KG1 (cell line): ENCODE data around the gene EXOSC5.
"Not testable (repeated sequence)": the region's sequence is repeated elsewhere in the genome, so short reads cannot be mapped to it uniquely, and the experiment has no call there.

Experiments
- DNase-seq: peaks from one replicate; lab custom pipeline; 2025; lab: John Stamatoyannopoulos, UW

Gene EXOSC5

DNA sequence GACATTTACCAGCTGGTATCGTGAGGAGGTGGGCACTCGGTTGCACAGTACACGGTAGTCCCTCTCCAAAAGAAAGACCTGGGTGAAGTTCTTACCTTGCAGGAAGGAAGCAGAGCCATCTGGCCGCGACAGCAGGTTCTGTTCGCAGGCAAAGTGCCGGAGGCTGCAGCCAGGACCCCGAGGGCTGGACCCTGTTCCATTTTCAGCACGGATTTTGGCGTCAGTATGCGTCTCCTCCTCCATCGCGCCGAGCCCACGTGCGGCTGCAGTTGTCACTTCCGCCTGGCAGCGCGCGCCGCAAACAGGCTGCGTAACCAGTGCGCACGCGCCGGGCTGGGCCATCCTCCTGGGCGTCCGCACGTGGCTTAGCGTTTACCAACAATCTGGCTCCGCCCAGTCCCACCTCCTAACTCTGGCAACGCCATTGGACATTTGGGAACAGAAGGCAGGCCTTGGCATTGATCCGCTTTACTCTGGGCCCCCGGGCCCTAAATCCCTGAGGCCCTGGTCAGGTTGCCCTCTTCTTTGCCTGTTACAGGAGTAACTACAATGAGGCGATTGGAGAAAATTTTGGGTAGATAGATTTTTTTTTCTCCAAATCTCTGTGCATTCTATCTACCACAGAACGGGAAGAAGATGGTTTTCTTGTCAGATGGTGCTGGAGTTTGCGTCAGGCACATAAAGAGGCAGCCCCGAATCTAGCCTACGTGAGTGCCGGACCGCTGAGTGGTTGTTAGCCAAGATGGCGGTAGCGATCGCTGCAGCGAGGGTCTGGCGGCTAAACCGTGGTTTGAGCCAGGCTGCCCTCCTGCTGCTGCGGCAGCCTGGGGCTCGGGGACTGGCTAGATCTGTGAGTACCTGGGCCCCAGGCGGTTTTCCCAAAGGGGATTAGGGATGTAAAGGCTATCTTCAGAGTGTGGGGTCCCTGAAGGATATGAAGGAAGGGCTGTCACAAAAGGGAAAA lies at the start of gene EXOSC5, which contains the start of gene BCKDHA:
Gene EXOSC5, minus strand, starts transcription at position 274 of the 964 bp plus-strand sequence. Its CDS starts 31 bp downstream, at position 243.
Gene BCKDHA, plus strand, starts transcription at position 733 of the 964 bp plus-strand sequence. Its CDS starts 10 bp downstream, at position 743.
- peak; percentile 94 for DNase-seq

DNA sequence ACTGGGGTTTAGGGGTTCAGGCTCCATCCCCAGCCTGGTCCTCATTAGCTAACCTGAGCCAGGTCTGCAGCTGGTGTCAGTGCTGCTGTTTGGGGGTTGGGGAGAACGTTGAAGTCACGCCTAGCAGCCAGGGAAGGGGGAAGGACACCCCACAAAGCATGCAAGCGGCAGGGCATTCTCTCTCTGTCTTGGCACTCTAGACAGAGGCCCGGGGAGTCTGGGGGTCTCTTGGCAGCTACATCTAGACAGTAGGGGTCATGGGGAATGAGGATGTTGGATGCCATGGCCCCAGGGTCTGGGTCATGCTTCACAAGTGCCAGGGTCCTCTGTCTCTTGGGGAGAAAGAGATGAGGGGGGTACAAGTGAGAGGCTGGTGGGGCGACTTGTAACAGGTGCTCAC lies 48.4 kb upstream of the EXOSC5 start:
- DNase-seq: no peak

DNA sequence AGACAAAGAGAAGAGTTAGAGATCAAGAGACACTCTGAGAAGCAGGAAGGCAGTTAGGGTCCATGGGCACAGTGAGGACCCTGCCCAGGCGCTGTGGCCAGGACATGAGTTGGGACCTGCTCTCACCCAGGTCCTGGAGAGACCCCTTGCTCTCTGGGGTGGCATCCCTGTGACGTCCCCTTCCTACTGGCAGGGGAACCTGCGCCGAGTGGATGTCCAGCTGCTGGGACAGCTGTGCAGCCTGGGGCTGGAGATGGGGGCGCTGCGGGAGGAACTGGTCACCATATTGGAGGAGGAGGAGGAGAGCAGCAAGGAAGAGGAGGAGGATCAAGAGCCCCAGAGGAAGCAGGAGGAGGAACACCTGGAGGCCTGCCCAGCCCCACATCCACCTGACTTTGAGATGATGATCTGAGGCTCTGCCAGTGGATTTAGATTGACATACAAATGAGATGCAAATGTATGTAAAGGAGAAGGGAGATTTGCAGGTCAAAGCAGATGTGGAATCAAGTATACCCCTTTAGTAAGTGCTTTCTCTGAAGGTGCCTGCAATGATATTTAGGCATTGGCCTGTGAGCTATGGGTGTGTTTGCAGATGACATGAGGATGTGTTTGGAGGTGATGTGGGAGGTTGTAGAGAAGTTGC lies 46.8 kb upstream of the EXOSC5 start:
- DNase-seq: no peak

DNA sequence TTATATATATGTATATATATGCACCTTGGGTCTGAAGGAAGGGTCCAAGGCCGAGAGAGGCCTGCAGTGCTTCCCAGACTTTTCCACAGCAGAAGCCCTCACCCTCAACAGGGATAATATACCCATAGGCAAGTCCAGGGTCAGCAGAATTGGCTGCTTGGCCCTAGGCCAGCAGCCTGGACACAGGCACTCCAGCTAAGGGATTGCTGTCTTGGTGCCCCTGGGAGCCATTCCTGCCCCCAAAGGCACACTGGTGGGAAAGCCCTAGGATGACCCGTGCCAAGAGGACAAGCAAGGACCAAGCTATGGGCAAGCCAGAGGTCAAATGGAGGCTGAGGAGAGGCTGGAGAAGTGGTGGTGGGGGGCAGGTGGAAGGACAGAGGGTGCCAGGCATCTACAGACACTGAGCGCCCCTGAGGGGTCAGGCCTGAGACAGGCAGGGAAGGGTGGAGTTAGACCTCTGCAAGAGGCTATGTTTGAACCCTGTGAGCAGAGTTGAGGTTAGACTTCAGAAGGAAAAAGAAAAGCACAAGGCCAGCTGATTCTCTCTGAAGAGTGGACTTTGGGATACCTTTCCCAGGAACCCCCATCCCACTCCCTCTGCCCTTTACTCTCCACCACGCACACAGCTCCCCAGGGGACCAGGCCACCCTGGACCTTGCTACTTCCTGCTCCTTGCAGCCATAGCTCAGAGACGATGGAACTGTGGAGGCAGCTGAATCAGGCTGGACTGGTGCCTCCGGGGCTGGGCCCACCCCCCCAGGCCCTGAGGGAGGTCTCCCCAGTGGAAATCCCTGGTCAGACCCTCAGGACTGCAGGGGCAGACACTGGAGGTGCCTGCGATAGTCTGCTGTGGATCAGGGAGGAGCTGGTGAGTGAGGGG lies 45.6 kb upstream of the EXOSC5 start, which contains the start of gene ERICH4:
Gene ERICH4, plus strand, starts transcription at position 684 of the 883 bp plus-strand sequence. Its CDS starts 14 bp downstream, at position 698.
- no peak for DNase-seq

DNA sequence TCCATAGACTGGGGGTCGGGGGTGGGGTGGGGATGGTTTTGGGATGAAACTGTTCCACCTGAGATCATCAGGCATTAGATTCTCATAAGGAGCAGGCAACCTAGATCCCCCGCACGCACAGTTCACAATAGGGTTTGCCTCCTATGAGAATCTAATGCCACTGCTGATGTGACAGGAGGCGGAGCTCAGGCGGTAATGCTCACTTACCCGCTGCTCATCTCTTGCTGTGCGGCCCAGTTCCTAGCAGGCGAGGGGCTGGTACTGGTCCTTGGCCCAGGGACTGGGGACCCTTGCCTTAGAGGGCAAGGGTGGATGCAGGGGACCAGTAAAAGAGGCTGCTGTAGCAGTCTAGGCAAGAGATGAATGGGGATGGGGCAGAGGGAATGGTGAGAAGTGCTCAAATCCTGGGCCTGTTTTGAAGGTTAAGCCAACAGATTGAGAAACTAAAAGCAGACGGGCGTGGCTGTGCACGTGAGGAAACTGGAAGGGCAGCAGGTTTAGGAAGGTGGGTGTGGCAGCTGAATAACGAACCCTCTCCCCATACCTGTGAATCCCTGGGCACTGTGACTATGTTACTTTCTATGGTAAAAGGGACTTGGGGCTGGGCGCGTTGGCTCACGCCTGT lies 44.3 kb upstream of the EXOSC5 start:
- DNase-seq: no peak

DNA sequence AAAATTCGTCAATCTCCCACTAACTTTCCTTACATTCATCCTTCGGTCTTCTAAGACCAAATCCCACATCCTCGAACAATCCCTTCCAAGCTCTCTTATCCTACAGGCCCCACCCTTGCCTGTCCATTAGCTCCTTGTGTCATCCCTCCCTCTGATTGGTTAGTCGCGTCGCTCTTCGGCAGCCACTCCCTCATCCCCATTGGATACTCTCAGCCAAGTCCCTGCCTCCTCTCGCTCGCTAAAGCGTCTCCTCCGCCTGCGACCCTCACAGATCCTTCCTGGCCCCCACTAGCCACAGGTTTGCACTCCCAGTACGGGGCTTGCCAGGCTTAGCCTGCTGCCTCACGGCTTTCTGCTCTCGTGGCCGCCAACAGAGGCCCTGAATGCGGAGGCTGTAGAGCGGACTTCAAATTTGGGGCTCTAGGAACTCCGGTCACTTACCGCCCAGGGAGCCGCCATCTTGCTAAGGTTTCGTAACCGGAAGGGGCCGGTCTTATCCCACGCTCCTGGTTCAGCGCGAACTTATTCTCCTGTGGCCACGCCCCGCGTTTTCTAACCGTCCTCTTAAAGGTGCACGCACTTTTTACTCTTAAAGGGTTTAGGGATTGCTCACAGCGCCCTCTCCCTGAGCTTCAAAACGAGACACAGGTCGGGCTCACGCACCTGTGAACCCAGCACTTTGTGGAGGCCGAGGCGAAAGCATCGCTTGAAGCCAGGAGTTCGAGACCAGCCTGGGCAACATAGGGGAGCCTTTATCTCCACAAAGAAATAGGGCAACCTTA lies 42.5 kb upstream of the EXOSC5 start, which contains the start of gene DMAC2:
Gene DMAC2, minus strand, starts transcription at position 472 of the 782 bp plus-strand sequence. Its CDS starts 13 bp downstream, at position 459.
- peak; percentile 90 for DNase-seq

DNA sequence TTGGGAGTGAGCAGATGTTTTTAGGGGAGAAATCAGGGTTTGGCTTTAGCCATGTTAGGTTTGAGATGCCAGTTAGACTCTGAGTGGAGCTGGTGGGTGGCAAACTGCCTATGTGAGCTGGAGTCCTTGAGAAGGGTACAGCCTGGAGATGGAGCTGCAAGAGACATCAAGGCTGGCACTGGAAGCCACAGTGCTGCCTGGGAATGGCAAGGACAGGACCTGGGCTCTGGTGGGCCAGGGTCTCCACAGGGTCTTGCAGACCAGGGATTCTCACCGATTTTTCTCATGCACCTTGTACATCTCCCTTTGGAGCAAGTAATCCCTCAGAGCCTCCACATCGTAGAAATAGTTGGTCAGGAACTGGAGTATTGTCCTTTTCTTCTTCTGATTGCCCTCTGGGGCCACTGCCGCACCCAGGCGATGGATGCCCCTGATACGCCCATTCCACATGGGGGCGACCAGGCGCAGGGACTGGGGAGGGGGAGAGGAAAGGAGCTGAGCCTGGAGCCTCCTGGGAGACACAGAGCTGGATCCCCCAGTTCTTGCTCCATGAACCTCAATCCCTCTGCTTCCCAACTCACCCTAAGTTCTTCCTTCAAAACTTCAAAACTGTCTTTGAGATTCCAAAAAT lies 40.9 kb upstream of the EXOSC5 start:
- DNase-seq: no peak

DNA sequence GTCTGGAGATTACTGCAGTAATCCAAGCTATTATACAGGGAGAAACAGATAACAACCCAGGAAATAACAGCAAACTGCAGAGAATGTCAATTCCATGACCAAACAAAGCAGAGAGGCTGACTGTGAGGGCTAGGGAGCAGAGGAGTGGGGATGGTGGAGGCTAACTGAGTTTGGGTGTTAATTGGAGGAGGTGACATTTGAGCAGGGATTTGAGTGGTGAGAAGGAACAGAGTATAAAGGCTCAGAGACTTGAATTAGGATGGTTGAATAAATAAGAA lies 39.5 kb upstream of the EXOSC5 start:
- DNase-seq: no peak

DNA sequence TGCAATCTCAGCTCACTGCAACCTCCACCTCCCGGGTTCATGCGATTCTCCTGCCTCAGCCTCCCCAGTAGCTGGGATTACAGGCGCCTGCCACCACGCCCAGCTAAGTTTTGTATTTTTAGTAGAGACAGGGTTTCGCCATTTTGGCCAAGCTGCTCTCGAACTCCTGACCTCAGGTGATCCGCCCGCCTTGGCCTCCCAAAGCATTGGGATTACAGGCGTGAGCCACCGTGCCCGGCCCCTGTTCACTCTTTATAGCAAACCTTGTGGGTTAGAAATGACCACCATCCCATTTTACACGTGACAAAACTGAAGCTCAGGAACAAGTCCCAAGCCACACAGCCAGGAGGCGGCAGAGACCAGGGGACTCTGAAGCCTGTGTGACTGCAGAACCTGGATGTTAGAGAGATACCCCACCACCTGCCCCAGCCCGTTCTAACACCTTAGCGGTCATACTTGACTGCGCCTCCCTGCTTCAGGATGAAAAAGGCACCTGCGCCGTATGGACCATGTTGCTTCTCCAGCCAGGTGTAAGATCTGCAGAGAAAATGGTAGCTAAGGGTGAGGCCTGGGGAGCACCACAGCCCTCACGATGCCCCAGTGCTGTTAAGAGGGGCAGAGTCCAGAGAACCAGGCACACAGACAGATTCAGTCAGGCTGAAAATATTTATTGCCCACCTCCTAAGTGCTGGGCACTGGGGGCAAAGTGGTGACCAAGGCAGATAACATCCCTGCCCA lies 38.9 kb upstream of the EXOSC5 start:
- DNase-seq: no peak

DNA sequence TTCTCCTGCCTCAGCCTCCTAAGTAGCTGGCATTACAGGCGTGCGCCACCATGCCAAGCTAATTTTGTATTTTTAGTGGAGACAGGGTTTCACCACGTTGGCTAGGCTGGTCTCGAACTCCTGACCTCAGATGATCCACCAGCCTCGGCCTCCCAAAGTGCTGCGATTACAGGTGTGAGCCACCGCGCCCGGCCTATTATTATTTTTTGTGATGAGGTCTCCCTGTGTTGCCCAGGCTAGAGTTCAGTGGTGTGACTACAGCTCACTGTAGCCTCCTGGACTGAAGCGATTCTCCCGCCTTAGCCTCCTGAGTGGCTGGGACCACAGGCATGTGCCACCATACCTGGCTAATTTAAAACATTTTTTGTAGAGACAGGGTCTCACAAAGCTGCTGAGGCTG lies 38.2 kb upstream of the EXOSC5 start:
- DNase-seq: not testable (repeated sequence)

DNA sequence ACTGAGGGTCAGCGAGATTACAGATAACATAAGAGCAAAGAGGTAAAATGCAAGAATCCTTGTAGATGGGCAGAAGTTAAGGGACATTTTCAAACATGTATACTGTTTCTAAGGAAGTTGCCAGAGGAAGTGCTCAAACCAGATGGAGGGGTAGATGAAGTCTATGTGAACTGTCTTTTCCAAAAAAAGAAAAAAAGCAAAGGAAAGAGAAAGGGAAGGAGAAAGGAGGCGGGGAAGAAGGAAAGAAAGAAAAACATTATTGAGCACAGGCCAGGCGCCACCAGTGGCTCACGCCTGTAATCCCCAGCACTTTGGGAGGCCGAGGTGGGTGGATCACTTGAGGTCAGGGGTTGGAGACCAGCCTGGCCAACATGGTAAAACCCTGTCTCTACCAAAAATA lies 37.3 kb upstream of the EXOSC5 start:
- DNase-seq: no peak

DNA sequence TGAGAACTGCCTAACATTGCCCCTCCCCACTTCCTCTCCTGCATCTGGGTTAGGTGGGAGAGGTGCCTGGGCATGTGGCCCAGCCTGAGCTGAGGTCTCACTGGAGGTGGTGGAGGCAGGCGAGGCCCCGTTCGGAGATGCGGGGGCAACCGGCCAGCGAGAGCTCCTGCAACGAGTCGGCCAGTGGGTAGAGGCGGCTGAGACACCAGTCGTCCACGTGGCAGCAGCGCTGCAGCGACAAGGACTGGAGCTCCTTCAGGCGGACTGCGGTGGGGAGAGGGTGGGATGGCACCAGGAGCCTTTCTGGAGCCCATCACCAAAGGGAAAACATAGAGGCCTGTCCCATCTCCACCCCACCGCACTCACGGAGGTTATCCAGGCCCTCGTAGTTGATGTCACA lies 36.0 kb upstream of the EXOSC5 start:
- DNase-seq: no peak

DNA sequence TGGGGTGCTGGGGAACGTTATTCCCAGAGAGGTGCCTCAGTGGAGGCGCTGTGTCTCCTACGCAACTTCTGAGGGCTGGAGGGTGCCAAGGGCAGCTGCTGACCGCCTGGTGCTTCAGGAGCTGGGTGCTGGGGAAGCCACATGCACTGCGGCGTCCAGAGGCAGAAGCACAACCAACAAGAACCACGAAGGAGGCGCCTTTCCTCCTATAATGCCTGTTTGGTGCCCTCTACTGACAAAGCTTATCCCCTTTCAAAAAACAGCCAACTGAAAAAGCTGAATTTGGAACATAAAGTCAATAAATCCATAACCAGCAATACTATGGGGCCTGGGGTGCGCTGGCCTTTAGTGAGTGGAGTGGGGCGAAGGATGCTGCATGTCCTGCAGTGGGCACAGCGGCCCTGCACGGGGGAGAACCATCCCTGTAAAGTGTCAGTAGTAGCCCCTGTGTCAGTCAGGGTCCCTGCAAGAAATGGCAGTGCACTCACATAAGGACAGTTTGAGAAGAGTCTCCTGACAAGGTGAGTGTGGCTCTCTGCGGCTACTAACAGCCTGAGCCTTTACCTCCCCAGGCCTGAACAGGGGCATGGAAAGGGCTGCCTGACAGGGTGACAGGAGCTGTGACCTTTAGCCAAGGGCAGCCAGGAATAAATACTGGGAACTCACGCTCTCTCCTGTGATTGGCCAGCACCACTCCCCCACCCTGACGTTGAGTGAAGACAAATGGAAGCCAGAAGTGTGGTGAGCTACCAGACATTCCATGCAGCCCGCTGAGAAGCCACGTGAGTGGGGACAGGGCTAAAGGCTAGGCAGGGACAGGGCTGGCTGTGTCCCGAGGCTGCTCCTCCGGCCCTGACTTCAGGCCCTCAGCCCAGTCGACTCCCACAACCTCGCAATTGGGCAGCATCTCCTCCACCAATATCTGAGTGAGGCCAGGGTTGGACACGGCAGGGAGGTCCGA lies 34.5 kb upstream of the EXOSC5 start:
- DNase-seq: no peak

DNA sequence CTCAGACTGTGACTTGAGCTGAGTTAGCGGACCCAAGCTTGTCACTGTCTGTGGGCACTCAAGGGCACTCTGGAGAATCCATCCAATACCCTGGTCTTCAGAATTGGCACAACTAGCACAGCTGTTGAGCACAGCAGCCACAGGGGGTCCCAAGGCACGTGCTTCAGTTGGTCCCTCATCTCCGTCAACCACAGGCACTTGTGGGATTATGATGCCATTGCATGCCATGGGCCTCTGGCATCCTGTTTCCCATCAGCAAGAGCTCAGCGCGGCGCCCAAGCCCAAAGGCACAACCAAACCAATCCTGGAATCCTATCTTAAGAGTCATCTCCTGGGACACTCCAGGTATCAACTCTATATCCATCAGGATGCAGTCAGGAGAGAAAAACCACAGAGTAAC lies 33.8 kb upstream of the EXOSC5 start:
- no peak for DNase-seq

DNA sequence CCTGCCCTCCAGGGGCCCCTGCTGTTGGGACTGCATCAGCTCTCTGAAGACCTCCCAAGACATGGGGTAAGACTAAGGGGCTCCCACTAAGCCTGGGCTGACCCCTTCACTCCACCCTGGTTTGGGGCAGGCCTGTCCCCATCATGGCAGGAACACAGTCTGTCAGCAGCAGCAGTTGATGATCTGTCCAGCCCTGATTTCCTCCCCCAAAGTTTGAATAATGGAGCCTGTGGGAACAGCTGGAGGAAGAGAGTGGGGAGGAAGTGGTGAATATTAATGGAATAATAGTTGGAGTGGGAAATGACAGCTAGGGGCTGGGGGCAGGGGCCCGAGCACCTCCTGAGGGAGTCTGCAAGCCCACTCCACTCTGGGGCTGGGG lies 31.3 kb upstream of the EXOSC5 start:
- no peak for DNase-seq

DNA sequence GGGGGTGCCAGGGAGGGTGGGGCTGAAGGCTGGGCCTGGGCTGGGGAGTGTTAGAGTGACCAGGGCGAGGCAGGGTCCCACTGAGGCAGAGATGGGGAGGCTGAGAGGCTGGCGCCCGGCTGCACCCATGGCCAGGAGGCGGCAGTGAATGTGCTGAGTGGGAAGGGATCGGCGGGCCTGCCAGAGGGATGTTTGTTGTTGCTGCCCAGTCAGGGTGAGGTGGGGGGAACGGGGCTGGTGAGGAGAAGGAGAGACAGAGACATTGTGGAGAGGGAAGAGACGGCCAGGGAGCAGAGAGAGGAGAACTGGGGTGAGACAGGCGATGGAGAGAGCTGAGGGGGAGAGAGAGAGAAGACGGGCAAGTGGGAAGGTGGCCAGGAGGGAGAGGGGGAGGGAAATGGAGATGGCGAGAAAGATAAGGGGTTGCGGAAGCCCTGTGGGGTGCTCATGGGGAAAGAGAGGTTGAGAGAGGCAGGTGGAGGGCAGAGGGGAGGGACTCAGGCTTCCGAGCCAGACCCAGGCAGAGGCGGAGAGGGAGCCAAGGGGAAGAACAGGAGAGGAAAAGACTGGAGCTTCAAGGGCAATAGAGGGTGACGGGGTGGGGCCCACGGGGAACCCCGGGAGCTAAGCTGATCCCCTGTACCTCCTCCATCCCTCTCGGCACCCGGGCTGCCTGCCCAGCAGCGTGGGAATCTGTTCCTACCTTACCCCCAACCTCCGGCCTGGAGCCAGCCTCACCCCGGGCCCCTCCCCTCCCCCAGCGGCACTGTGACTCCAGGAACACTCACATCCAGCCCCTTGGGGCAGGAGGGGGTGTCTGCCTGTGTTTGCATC lies 30.7 kb upstream of the EXOSC5 start:
- no peak for DNase-seq

DNA sequence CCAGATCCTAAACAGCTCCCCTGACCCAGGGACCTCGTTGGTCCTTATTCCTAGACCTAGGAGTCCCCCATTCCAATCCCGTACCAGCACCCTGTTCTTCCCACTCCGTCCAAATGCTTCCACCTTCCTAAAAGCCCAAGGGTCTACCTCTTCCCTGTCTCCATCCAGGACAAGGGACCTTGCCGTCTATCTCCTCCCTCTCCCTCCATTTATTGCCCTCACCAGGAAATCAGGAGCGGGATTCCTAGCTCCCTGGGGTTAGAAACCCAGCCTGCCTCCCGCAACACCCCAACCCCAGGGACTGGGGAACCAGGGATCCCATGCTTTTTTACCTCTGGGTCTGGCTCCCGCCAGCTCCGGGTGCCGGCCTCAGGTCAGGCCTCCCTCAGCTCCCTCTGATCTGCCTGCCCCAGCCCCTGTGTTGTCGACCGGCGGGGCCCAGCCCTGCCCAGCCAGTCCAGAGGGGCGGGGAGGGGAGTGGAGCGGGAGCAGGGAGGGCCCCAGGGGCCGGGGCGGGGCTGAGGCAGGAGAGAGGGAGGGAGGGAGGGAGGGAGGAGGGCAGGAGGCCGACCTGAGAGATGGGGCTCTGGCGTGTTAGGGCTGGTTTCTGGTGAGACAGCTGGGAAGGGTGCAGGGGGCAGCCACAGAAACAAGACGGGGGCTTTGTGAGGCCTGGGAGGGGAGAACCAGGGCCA lies 29.9 kb upstream of the EXOSC5 start, which contains the start of gene B3GNT8:
Gene B3GNT8, minus strand, starts transcription at position 423 of the 695 bp plus-strand sequence. CDS start 596 bp downstream, outside the sequence.
- peak; percentile 21 for DNase-seq
